Measurements from ENCODE around the gene MRPS14. TPM values are rescaled to one million over a fixed set of nuclear protein-coding genes. Genes with fewer than 3 reads are reported as not detected.

Gene MRPS14
- total RNA-seq, 4 donors from 2014 or later, result 6.4 to 50.3 (median 35.3) TPM

DNA sequence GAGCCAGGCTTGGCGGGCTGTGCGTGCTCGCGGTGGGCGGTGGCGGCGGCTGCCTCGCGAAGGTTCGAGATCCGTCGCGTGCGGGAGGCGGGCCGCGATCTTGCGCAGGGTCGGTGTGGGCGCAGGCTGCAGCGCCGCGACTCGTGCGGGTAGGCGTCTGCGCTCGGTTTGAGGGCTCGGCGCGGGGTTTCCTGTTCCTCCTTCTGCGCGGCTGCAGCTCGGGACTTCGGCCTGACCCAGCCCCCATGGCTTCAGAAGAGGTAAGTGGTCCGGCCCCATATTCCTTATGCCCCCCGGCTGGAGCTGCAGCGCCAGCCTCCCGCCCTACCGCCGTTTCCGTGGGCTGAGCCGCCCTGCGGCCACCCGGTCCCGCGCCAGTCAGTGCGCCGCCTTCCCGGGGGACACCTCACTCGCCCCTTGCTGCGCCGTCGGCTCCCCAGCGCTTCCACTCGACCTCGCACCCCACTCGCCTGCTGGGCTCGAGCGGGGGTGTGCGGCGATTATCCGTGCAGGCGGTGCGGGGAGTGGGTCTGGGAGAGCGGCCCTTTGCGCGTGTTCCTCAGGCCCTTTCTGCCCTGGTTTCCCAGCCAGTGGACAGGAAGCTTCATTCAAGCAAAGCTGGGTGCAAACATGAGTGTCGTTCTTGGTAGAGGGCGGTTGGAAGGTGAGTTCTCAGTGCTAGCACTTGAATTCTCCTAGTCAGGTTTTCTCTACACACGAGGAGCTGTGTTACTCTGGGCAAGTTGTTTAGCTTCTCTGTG is 23.1 kb downstream of the MRPS14 start, which contains the start of gene CACYBP:
CACYBP (plus strand) TSS at position 12 of the 761 bp plus-strand sequence; CDS start at position 246, 234 bp downstream.
- Histone ChIP-seq H3K27ac (peak within 1 kb of the TSS; percentile 99 to 100), H3K27me3 (no peaks in the 10 kb centered on the region), H3K4me1 (peaks cover 0 to 7% of the 10 kb centered on the region in 2 donors), H3K36me3 (no peaks in the 10 kb centered on the region), H3K4me3 (peak within 1 kb of the TSS; percentile 89 to 95), H3K9me3 (no peaks in the 10 kb centered on the region)
- TF ChIP-seq POLR2A (IDR thresholded peaks at IDR 0.05), result peak; percentile 31 to 81
- TF ChIP-seq, protein P1, sequence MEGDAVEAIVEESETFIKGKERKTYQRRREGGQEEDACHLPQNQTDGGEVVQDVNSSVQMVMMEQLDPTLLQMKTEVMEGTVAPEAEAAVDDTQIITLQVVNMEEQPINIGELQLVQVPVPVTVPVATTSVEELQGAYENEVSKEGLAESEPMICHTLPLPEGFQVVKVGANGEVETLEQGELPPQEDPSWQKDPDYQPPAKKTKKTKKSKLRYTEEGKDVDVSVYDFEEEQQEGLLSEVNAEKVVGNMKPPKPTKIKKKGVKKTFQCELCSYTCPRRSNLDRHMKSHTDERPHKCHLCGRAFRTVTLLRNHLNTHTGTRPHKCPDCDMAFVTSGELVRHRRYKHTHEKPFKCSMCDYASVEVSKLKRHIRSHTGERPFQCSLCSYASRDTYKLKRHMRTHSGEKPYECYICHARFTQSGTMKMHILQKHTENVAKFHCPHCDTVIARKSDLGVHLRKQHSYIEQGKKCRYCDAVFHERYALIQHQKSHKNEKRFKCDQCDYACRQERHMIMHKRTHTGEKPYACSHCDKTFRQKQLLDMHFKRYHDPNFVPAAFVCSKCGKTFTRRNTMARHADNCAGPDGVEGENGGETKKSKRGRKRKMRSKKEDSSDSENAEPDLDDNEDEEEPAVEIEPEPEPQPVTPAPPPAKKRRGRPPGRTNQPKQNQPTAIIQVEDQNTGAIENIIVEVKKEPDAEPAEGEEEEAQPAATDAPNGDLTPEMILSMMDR (IDR thresholded peaks at IDR 0.05), result peak in 1 of 4 experiments; percentile 1
- peak in 1 of 2 donors; percentile 33 for DNase-seq
- intact Hi-C loops (cut with DNase I; ENCODE audit: low total_unique reads), result no loop called here

DNA sequence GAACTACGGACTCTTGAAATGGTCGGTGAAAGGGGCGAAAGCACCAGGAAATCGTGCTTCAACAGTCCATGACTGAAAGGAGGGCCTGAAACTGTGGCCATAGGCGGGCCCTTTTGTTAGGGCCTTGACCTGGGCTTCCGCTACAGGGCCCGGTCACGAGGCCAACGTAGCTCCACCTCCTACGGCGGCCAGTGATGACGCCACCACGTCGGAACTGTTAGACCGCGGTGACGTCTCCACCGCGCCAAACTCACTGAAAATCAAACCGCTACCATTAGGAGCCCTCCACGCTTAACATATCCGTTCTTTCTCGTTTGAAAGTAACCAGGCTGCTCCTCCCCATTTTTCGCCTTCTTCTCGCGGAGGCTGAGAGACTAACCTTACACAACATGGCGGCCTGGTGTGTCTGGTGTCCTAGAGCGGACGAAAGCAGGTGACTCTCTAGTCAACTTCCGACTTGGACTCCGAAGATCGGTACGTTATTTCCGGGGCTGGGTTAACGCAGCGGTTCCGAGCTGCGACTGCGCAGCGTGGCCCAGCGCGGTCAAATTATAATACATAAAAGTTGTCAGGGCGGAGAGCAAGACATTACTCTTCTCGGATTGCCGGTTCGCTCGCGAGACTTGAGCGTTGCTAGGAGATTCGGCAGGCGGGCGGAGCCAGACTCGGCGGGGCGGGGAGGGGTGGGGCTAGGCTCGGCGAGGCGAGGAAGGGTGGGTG is 23.8 kb downstream of the MRPS14 start:
- H3K9me3 ChIP-seq, result no peaks in the 10 kb centered on the region
- H3K36me3 ChIP-seq, result no peaks in the 10 kb centered on the region
- H3K27ac ChIP-seq, result peak overlapping the region; percentile 99 to 100
- peaks cover 0 to 7% of the 10 kb centered on the region in 2 donors for H3K4me1 ChIP-seq
- intact Hi-C loops (cut with DNase I; ENCODE audit: low total_unique reads), result no loop called here
- H3K27me3 ChIP-seq, result no peaks in the 10 kb centered on the region
- DNase-seq, result peak; percentile 98
- H3K4me3 ChIP-seq, result peak overlapping the region; percentile 89 to 95
- peak; percentile 89 to 92 for TF ChIP-seq POLR2A (IDR thresholded peaks at IDR 0.05)
- TF ChIP-seq, protein P1 (IDR thresholded peaks at IDR 0.05), result no peak

DNA sequence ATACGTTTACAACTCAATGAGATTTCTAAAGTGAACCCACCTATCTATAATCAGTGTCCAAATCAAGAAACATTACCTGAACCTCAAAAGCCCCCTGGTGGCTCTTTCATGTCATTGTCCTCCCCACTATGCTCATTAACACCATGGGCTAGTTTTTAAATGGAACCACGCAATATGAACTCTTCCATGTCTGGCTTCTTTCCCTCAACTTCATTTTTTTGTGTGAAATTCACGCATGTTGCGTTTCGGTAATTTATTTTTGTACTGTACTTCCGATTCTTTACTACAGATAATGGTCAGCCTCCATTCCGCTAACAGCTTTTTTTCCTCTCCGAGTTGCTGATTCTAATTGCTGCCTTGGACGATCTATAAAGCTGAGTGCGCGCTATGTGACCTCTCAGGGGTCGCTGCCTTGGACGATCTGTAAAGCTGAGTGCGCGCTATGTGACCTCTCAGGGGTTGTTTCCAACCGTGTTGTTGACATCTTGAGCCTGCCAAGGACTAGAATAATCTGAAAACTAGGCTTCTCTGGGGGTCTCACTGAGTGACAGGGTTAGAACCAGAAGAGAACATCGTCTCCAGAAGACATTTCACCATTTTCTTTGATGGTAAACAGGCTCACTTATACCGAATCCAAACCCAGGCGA is 24.5 kb downstream of the MRPS14 start:
- no peaks in the 10 kb centered on the region for H3K36me3 ChIP-seq
- intact Hi-C loops (cut with DNase I; ENCODE audit: low total_unique reads), result no loop called here
- peak; percentile 25 to 43 for DNase-seq
- no peaks in the 10 kb centered on the region for H3K27me3 ChIP-seq
- peak overlapping the region; percentile 60 to 95 for H3K4me3 ChIP-seq
- no peaks in the 10 kb centered on the region for H3K9me3 ChIP-seq
- peak overlapping the region; percentile 99 to 100 for H3K27ac ChIP-seq
- TF ChIP-seq, protein P1 (IDR thresholded peaks at IDR 0.05), result peak; percentile 48 to 74 (median 62)
- TF ChIP-seq POLR2A (IDR thresholded peaks at IDR 0.05), result no peak
- H3K4me1 ChIP-seq, result peaks cover 0 to 7% of the 10 kb centered on the region in 2 donors

DNA sequence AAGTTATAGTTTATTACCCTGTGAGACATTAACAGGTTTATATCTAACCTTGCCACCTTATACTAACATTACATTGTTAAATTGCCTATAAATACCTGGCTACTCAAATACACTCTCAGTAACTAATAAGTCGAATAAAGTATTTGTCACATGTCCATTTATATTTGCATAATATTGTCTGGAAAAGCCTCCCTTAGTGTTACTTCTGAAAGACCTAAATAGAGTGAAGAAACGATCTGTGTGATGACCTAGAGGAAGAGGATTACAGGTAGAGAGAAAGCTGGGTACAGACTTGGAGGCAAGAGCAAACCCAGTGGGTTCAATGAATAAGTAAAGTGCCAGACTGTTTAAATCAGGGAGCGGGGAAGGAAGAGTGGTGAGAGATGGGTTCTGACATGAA is 26.2 kb downstream of the MRPS14 start:
- peaks cover 0 to 3% of the 10 kb centered on the region in 2 donors for H3K4me1 ChIP-seq
- H3K4me3 ChIP-seq, result no peak overlapping the region
- no peak overlapping the region for H3K27ac ChIP-seq
- no peak for DNase-seq
- H3K9me3 ChIP-seq, result no peaks in the 10 kb centered on the region
- H3K27me3 ChIP-seq, result no peaks in the 10 kb centered on the region
- no peaks in the 10 kb centered on the region for H3K36me3 ChIP-seq
- no peak for TF ChIP-seq POLR2A (IDR thresholded peaks at IDR 0.05)
- TF ChIP-seq, protein P1 (IDR thresholded peaks at IDR 0.05), result no peak
- intact Hi-C loops (cut with DNase I; ENCODE audit: low total_unique reads), result no loop called here
